HUDEP-2 (cell line): ENCODE data around the gene CHRNG.

ENCODE experiments used
- DNase-seq, 76 experiments: peaks; one replicate each; lab custom pipeline; 2025; ENCODE audit not compliant: unreplicated experiment in 76 of 76; lab: John Stamatoyannopoulos, UW

Gene CHRNG

DNA sequence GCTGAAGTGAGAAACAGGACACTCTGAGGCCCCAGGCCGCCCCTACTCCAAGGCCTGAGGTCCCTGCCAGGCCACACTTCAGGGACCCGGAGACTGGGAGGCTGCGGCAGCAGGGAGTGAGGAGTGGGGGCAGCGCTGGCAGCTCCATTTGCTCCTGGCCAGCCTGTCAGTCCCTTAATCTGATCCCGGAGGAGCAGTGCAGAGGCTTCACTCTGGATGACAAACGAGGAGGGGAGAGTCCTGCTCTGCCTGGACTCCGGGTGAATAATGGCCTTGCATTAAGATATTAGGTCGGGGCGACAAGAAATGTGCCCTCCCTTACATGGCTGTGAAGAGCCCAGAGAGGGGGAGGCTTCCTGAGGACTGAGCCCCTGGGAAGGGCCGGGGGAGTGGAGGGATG lies 33.6 kb upstream of the CHRNG start:
- no peak for DNase-seq

GRCh38 chr2:232506709-232507108 lies 32.8 kb upstream of the CHRNG start:
- DNase-seq: no peak

DNA sequence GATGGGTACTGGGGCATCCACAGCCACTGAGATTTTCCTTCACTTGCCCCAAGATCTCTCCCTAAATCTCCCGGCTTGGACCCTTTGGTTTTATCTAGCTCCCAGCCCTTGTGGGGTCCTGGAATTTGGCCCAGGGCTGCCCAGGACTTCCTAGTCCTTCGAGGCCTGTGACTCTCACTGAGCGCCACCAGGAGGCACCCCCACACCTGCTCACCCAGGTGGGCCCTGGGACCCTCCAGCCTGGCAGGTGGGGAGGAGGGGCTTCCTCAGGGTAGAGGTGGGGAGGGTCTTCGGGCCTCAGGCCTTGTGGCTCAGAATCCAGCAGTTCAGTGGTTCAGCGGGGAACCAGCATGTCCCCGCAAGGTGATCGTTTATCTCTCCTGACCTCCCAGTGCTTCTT lies 31.2 kb upstream of the CHRNG start:
- DNase-seq: no peak

DNA sequence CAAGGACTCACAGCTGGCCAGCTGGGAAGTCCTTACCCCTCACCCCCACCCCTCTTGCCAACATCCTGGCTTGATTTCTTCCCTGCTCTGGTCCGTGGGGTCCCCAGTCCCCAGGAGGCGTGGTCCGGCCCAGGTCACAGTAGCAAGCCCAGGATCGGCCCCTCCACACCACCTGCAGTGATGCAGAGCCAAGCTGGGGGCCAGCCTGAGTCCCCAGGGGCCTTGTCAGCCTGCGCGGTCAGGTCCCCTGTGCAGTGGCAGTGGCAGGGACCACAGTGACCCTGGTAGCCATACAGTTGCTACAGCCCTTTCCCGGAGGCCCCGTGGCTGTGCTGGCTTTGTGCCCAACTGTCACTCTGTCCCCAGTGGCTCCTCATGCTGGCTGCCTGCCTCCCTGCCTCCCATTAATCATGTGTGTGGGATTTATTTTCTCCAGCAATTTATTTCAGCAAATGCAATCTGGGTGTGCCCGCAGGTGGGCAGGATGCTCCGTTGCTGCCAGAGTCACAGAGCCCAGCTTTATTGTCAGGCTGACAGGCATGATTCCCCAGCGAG lies 28.1 kb upstream of the CHRNG start:
- DNase-seq: peak in 1 of 76 experiments; percentile 6

DNA sequence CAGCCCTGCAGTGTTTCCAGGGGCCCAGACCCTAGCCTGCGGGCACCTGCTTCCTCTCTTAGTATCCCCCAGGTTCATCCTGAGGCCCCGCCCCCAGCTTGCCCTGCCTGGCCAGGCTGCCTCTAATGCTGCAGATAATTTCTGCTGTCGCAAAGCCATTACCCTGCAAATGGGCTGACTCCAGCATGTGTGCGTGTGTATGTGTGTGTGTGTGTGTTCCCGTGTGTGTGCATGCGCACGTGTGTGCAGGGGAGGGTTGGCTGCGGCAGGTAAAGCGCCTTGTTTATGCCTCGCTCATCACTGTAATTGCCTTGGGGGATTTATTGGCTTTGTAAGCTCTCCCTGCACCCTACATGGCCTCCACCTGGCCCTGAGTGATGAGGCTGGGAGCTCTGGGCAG lies 26.9 kb upstream of the CHRNG start:
- DNase-seq: no peak

DNA sequence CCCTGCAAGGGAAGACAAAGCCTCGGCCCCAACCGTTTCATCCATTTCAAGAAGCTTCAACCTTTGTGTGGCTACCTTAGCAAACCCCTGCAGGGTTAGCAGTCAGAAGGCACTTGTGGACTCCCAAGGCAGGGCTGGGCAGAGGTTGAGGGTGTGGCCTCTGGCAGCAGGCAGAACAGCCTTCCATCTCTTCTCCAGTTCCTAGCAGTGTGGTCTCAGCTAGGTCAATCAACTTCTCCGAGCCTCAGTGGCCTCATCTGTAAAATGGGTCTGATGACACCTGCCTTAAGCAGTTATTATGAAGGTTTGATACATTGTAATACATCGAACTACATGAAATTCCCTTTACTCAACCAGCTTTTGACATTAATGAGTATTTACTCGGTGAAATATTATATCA lies 26.1 kb upstream of the CHRNG start:
- DNase-seq: no peak

- no peak for DNase-seq
Measured at GRCh38 chr2:232515639-232516038, 23.9 kb upstream of the CHRNG start.

GRCh38 chr2:232516551-232516950 lies 22.9 kb upstream of the CHRNG start:
- no peak for DNase-seq

DNA sequence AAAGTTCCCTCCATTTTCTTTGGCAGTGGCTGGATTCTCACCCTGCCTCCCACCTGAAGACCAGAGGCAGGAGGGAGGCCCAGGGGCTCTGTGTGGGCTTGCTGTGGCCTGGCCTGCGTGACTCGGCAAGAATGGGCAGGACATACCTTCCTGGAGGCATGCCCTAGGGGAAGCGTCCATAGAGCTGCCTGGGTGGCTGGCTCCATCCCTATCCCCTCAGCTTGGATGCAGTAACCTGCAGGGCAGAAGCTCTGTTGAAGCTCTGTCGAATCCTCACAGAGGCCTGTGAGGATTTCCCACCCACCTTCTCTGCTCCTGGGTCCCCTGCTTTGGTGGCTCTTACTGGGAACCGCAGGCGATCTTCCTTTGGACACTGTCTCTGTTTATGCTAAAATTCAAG lies 20.6 kb upstream of the CHRNG start:
- DNase-seq: no peak

GRCh38 chr2:232519581-232520438 lies 19.7 kb upstream of the CHRNG start, which contains the start of gene PRSS56:
Gene PRSS56 (plus strand): TSS chr2:232520388. CDS start chr2:232520599, 211 bp downstream.
- no peak for DNase-seq

GRCh38 chr2:232520489-232520888 lies 19.0 kb upstream of the CHRNG start:
- DNase-seq: no peak

GRCh38 chr2:232521098-232521497 lies 18.4 kb upstream of the CHRNG start:
- no peak for DNase-seq

DNA sequence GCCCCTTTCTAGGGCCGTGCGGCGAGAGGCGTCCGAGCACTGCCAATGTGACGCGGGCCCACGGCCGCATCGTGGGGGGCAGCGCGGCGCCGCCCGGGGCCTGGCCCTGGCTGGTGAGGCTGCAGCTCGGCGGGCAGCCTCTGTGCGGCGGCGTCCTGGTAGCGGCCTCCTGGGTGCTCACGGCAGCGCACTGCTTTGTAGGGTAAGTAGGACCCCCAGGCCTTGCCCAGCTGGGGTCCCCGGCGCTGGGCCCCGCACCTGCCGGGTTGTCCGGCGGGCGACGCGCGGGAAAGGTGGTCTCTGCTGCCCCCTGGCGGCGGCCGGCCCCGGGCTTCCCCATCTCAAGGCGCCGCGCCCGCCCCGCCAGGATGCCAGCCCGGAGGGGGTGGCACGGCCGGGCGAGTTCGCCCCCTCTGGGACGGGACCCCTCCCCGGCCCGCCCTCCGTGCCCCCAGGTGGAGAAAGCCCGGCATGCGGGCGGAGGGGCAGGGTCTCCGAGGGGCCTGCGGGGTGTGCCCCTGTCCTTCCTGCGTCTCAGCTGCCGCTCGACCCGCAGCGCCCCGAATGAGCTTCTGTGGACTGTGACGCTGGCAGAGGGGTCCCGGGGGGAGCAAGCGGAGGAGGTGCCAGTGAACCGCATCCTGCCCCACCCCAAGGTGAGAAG lies 17.4 kb upstream of the CHRNG start:
- DNase-seq: peak in 31 of 76 experiments; percentile 4 to 54 (median 29)

DNA sequence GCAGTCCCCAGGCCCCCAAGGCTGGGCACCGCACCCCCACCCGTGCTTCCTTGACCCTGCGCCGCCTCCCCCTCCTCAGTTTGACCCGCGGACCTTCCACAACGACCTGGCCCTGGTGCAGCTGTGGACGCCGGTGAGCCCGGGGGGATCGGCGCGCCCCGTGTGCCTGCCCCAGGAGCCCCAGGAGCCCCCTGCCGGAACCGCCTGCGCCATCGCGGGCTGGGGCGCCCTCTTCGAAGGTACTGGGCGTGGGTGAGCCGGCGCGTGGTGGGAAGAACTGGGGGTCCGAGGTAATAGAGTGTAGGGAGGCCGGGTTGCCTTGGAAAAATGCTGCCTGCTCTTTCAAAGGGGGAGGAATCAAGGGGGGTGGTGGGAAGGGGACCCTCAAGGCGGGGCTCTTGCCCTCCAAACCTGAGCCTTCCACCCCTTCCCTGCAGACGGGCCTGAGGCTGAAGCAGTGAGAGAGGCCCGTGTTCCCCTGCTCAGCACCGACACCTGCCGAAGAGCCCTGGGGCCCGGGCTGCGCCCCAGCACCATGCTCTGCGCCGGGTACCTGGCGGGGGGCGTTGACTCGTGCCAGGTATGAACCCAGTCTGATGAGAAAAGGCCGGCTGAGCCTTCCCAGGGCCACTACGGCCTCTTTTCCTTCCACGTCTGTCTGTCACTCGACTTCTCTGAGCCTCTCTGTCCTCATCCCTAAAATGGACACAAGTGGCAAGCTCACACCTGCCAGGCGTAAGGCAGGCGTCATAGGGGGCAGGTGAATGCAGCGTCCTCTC lies 16.7 kb upstream of the CHRNG start:
- DNase-seq: no peak

GRCh38 chr2:232523402-232523681 lies 16.1 kb upstream of the CHRNG start:
- no peak for DNase-seq

GRCh38 chr2:232523682-232524597 lies 15.6 kb upstream of the CHRNG start:
- DNase-seq: peak in 32 of 76 experiments; percentile 2 to 52 (median 21)

DNA sequence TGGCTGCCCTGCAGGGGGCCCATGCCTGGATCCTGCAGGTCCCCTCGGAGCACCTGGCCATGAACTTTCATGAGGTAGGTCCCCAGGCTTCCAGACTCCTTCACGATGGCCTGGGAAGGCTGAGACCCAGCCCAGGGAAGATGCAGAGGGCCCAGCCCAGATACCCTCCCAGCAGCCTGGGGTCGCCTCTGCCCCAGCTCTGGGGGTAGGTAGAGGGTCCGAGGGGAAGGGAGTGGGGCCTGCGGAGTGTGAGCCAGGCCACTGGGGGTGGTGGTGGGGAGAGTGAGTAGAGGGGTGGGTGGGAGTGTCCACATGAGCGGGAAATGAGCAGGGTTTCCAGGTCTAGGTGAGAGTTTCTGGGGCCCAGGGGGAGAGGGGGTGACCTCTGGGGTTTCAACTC lies 14.7 kb upstream of the CHRNG start:
- DNase-seq: no peak

DNA sequence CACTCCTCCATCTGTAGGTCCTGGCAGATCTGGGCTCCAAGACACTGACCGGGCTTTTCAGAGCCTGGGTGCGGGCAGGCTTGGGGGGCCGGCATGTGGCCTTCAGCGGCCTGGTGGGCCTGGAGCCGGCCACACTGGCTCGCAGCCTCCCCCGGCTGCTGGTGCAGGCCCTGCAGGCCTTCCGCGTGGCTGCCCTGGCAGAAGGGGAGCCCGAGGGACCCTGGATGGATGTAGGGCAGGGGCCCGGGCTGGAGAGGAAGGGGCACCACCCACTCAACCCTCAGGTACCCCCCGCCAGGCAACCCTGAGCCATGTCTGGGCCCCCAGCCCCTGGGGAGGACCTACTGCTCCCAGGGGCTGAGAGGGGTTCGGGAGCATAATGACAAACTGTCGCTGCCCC lies 14.3 kb upstream of the CHRNG start:
- DNase-seq: no peak

- DNase-seq: no peak
Measured at GRCh38 chr2:232525791-232526371, 13.6 kb upstream of the CHRNG start, which contains the start of gene CHRND. Gene CHRND (plus strand): TSS chr2:232526160. CDS start chr2:232526216, 56 bp downstream.
